ENCODE results near the gene LSM10. TPM values are rescaled to one million over a fixed set of nuclear protein-coding genes. Genes with fewer than 3 reads are reported as not detected.

The LSM10 gene
- total RNA-seq, 2 experiments from 2014 or later: 43.8 to 46.2 TPM

- H3K36me3 Mint-ChIP-seq (ENCODE audit: low read depth): peaks cover 20% of the 10 kb centered on the region
- ChIA-PET CTCF (interaction anchor here (1.8 to 13.0 kb wide), 3 partner anchors 10 to 16 kb away, joined by 7 to 102 read pairs (median 10); no protein-coding TSS in a partner anchor), POLR2A (interaction anchor here (0.9 to 1.1 kb wide), 2 partner anchors 9 to 103 kb away, joined by 3 read pairs; no protein-coding TSS in a partner anchor)
- H3K9me3 Mint-ChIP-seq: no peaks in the 10 kb centered on the region
- no peak overlapping the region for H3K4me3 Mint-ChIP-seq
- DNase-seq (no peak), ATAC-seq (no peak)
- H3K4me1 Mint-ChIP-seq (ENCODE audit: low read depth): peaks cover 24% of the 10 kb centered on the region
- H3K27me3 Mint-ChIP-seq: no peaks in the 10 kb centered on the region
- TF ChIP-seq CTCF (IDR thresholded peaks at IDR 0.05): no peak
- peak overlapping the region; percentile 32 for H3K27ac Mint-ChIP-seq
- intact Hi-C loops (cut with micrococcal nuclease): no loop called here
Observed at GRCh38 chr1:36352125-36352909, 45.4 kb downstream of the LSM10 start.

- Mint-ChIP-seq H3K27ac (peak overlapping the region; percentile 40), H3K27me3 (no peaks in the 10 kb centered on the region), H3K9me3 (no peaks in the 10 kb centered on the region), H3K36me3 (ENCODE audit: low read depth) (peaks cover 24% of the 10 kb centered on the region), H3K4me1 (ENCODE audit: low read depth) (peaks cover 24% of the 10 kb centered on the region), H3K4me3 (no peak overlapping the region)
- ATAC-seq: peak; percentile 24
- no peak for TF ChIP-seq CTCF (IDR thresholded peaks at IDR 0.05)
- DNase-seq: no peak
- intact Hi-C loops (cut with micrococcal nuclease): no loop called here
- POLR2A ChIA-PET: interaction anchor here (1.1 to 2.0 kb wide), 4 partner anchors 8 to 46 kb away, joined by 3 to 7 read pairs (median 4); partner anchors contain the start of gene LSM10
- CTCF ChIA-PET: interaction anchor here (1.0 to 13.0 kb wide), 5 partner anchors 9 to 73 kb away, joined by 3 to 102 read pairs (median 5); no protein-coding TSS in a partner anchor
Observed at GRCh38 chr1:36351227-36351977, 46.3 kb downstream of the LSM10 start.

- peaks cover 24% of the 10 kb centered on the region for H3K36me3 Mint-ChIP-seq (ENCODE audit: low read depth)
- CTCF ChIA-PET: interaction anchor here (1.0 to 13.0 kb wide), 5 partner anchors 8 to 74 kb away, joined by 3 to 102 read pairs (median 5); no protein-coding TSS in a partner anchor
Observed at GRCh38 chr1:36350659-36351226, 47.0 kb downstream of the LSM10 start.

GRCh38 chr1:36349839-36350238, 47.9 kb downstream of the LSM10 start:
- no peak overlapping the region for H3K4me3 Mint-ChIP-seq
- TF ChIP-seq CTCF (IDR thresholded peaks at IDR 0.05): no peak

More at GRCh38 chr1:36350659-36351226, 47.0 kb downstream of the LSM10 start:
- TF ChIP-seq CTCF (IDR thresholded peaks at IDR 0.05): no peak
- DNase-seq: peak; percentile 61
- intact Hi-C loops (cut with micrococcal nuclease): no loop called here
- POLR2A ChIA-PET: interaction anchor here (0.7 to 2.0 kb wide), 5 partner anchors 10 to 47 kb away, joined by 3 to 7 read pairs (median 4); partner anchors contain the start of gene LSM10
- Mint-ChIP-seq H3K4me1 (ENCODE audit: low read depth) (peaks cover 24% of the 10 kb centered on the region), H3K4me3 (no peak overlapping the region), H3K27ac (peak overlapping the region; percentile 80), H3K27me3 (no peaks in the 10 kb centered on the region), H3K9me3 (no peaks in the 10 kb centered on the region)
- peak; percentile 86 for ATAC-seq

More at GRCh38 chr1:36349839-36350238, 47.9 kb downstream of the LSM10 start:
- CTCF ChIA-PET: interaction anchor here (1.7 to 13.0 kb wide), 2 partner anchors 18 to 75 kb away, joined by 5 to 102 read pairs; no protein-coding TSS in a partner anchor
- POLR2A ChIA-PET: interaction anchor here (0.6 to 2.0 kb wide), 5 partner anchors 9 to 85 kb away, joined by 4 to 7 read pairs (median 5); partner anchors contain the start of gene LSM10
- DNase-seq: no peak
- no peaks in the 10 kb centered on the region for H3K9me3 Mint-ChIP-seq
- H3K4me1 Mint-ChIP-seq (ENCODE audit: low read depth): peaks cover 24% of the 10 kb centered on the region
- intact Hi-C loops (cut with micrococcal nuclease): no loop called here
- ATAC-seq: no peak
- no peaks in the 10 kb centered on the region for H3K27me3 Mint-ChIP-seq
- H3K27ac Mint-ChIP-seq: no peak overlapping the region
- H3K36me3 Mint-ChIP-seq (ENCODE audit: low read depth): peaks cover 24% of the 10 kb centered on the region

All from activated CD8-positive, alpha-beta T cell treated with anti-CD3 and anti-CD28 coated beads for 36 hours (primary cell).